K562 (cell line): ENCODE results near the gene CCR6. TPM values are rescaled to one million over a fixed set of nuclear protein-coding genes. Genes with fewer than 3 reads are reported as not detected.

Experiments
- CCAR2 ChIP-seq: fragments of 200-400 bp; formaldehyde crosslinking; IDR thresholded peaks from 2 replicates; pipeline ENCODE4 v1.6.1; 2017; ENCODE audit warnings: mild to moderate bottlenecking, low read depth, low read length
- CREBBP ChIP-seq: IDR thresholded peaks from one replicate; pipeline ENCODE4 v1.6.1; 2012; ENCODE audit warnings: low read depth, mild to moderate bottlenecking, control low read depth, inconsistent platforms, low read length
- FOXM1 ChIP-seq, 2 experiments: fragments of 450-650 bp in 1 of 2; sonication (generic) in 1 of 2; formaldehyde crosslinking in 1 of 2; IDR thresholded peaks; 2 replicates each; pipeline versions ENCODE4 v1.6.1 to v1.9.0; 2017 to 2022; ENCODE audit warnings: low read depth in 2 of 2, mild to moderate bottlenecking in 2 of 2, missing genetic modification reagents in 1 of 2, moderate library complexity in 1 of 2
- GATAD2B ChIP-seq: fragments of 450-650 bp; IDR thresholded peaks from 2 replicates; pipeline ENCODE4 v1.6.1; 2017; ENCODE audit warnings: mild to moderate bottlenecking, borderline replicate concordance
- KLF13 ChIP-seq: fragments of 450-650 bp; IDR thresholded peaks from 2 replicates; pipeline ENCODE4 v1.6.1; 2016; ENCODE audit warnings: missing genetic modification characterization, low read depth, mild to moderate bottlenecking, missing compliant biosample characterization, moderate library complexity, borderline replicate concordance
- MAFK ChIP-seq: IDR thresholded peaks from 2 replicates; pipeline ENCODE4 v1.6.1; 2011; ENCODE audit warnings: low read length, improper control_type of control experiment
- SNIP1 ChIP-seq: fragments of 450-650 bp; IDR thresholded peaks from 2 replicates; pipeline ENCODE4 v1.7.1; 2017; ENCODE audit warnings: low read depth, mild to moderate bottlenecking
- ZNF175 ChIP-seq: fragments of 200-800 bp; sonication (Bioruptor generic); IDR thresholded peaks from 2 replicates; pipeline ENCODE4 v1.6.1; 2016; ENCODE audit warnings: low read depth, mild to moderate bottlenecking, missing genetic modification characterization, missing compliant biosample characterization
- ZNF436 ChIP-seq: fragments of 250-450, 450-650 bp; sonication (Bioruptor Pico); formaldehyde crosslinking; IDR thresholded peaks from 2 replicates; pipeline ENCODE4 v1.7.0; 2020; ENCODE audit warnings: mild to moderate bottlenecking
- ZNF76 ChIP-seq: fragments of 250-450 bp; sonication (Bioruptor Pico); IDR thresholded peaks from 2 replicates; pipeline ENCODE4 v1.4.0; 2020; ENCODE audit warnings: mild to moderate bottlenecking, moderate library complexity, borderline replicate concordance
- ZNF830 ChIP-seq: fragments of 250-450 bp; sonication (Bioruptor Pico); IDR thresholded peaks from 2 replicates; pipeline ENCODE4 v1.5.0; 2021; ENCODE audit warnings: mild to moderate bottlenecking
- polyA plus RNA-seq, 8 experiments: library from polyadenylated mRNA; depleted of rRNA in 4 of 8; stranded (reverse) in 5 of 8; unstranded in 3 of 8; fragments of >200 nt; fragmentation: Nextera tagmentation in 2 of 8; fragmentation: Illumina TruSeq in 1 of 8; extraction: Ambion mirVana in 2 of 8; extraction: Trizol in 1 of 8; gene quantifications; 2 replicates each; pipeline versions ENCODE4 v1.2.1 to v1.2.3, GENCODE V29; 2011 to 2014; ENCODE audit warnings: inconsistent platforms in 1 of 8, missing spikeins in 1 of 8
- total RNA-seq, 7 experiments: library from RNA; depleted of rRNA in 6 of 7; stranded (reverse); fragments of >200 nt in 6 of 7; fragmentation: Illumina TruSeq in 2 of 7; extraction: Trizol in 2 of 7; gene quantifications; 2 replicates each; pipeline versions ENCODE4 v1.2.1 to v1.2.3, GENCODE V29; 2011 to 2021; ENCODE audit warnings: low replicate concordance in 1 of 7
- TF ChIP-seq, protein P1 (sequence below): sonication (generic); formaldehyde crosslinking; IDR thresholded peaks from 2 replicates; pipeline ENCODE4 v1.8.0; 2022; ENCODE audit warnings: missing genetic modification reagents, mild to moderate bottlenecking, borderline replicate concordance
- TF ChIP-seq, protein P2 (sequence below): sonication (generic); formaldehyde crosslinking; IDR thresholded peaks from 2 replicates; pipeline ENCODE4 v1.8.0; 2022; ENCODE audit warnings: mild to moderate bottlenecking, missing genetic modification reagents, borderline replicate concordance
- TF ChIP-seq, protein P3 (sequence below), 2 experiments: fragments of 200-800 bp in 1 of 2; sonication (Bioruptor generic) in 1 of 2; sonication (generic) in 1 of 2; formaldehyde crosslinking in 1 of 2; IDR thresholded peaks in 1 of 2; conservative IDR thresholded peaks in 1 of 2; 2 replicates each; pipeline versions ENCODE4 v1.5.0 to v1.6.1; 2016 to 2020; ENCODE audit warnings: missing compliant biosample characterization in 1 of 2, missing genetic modification characterization in 1 of 2, missing genetic modification reagents in 1 of 2
- TF ChIP-seq, protein P4 (sequence below): fragments of 250-450 bp; sonication (Bioruptor Pico); IDR thresholded peaks from 2 replicates; pipeline ENCODE4 v1.5.0; 2020; ENCODE audit warnings: mild to moderate bottlenecking
- TF ChIP-seq, protein P5 (sequence below): fragments of 250-450 bp; sonication (Bioruptor Pico); IDR thresholded peaks from 2 replicates; pipeline ENCODE4 v1.4.0; 2020; ENCODE audit warnings: mild to moderate bottlenecking, moderate library complexity

CCR6 gene
- total and polyA plus RNA-seq, 9 of the 15 experiments (the other 6 are each of a cell fraction or from before 2014, with no cell fraction given) = not detected

DNA sequence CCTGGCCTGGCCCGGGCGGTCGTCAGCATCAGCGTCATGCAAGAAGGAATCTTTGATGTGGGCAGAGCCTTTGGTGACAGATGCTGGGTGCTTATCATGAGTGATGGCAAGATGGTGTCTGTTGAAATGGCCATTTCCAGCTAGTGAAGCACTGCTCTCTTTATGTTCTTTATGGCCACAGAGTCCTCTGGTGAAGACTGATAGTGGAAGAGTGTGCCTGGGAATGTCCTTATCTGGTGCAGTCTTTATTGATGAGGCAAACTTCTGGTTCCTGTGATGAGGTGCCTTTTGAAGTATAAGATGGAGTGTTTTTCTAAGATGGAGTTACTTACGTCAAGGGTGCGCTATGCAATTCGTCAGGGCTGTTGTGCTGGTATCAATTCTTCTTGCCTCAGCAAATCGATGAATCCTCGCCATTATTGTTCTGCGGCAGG is 22.6 kb upstream of the CCR6 start (continued):
- TF ChIP-seq, protein P1, sequence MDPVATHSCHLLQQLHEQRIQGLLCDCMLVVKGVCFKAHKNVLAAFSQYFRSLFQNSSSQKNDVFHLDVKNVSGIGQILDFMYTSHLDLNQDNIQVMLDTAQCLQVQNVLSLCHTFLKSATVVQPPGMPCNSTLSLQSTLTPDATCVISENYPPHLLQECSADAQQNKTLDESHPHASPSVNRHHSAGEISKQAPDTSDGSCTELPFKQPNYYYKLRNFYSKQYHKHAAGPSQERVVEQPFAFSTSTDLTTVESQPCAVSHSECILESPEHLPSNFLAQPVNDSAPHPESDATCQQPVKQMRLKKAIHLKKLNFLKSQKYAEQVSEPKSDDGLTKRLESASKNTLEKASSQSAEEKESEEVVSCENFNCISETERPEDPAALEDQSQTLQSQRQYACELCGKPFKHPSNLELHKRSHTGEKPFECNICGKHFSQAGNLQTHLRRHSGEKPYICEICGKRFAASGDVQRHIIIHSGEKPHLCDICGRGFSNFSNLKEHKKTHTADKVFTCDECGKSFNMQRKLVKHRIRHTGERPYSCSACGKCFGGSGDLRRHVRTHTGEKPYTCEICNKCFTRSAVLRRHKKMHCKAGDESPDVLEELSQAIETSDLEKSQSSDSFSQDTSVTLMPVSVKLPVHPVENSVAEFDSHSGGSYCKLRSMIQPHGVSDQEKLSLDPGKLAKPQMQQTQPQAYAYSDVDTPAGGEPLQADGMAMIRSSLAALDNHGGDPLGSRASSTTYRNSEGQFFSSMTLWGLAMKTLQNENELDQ = no peak
- TF ChIP-seq ZNF175 (CRISPR knock-in tag) = peak; percentile 96
- peak; percentile 65 for TF ChIP-seq FOXM1 (IDR thresholded peaks at IDR 0.05; ENCODE audit: low read depth)
- TF ChIP-seq FOXM1 (CRISPR knock-in tag; IDR thresholded peaks at IDR 0.05; ENCODE audit: low read depth) = no peak
- no peak for TF ChIP-seq MAFK
- TF ChIP-seq, protein P2, sequence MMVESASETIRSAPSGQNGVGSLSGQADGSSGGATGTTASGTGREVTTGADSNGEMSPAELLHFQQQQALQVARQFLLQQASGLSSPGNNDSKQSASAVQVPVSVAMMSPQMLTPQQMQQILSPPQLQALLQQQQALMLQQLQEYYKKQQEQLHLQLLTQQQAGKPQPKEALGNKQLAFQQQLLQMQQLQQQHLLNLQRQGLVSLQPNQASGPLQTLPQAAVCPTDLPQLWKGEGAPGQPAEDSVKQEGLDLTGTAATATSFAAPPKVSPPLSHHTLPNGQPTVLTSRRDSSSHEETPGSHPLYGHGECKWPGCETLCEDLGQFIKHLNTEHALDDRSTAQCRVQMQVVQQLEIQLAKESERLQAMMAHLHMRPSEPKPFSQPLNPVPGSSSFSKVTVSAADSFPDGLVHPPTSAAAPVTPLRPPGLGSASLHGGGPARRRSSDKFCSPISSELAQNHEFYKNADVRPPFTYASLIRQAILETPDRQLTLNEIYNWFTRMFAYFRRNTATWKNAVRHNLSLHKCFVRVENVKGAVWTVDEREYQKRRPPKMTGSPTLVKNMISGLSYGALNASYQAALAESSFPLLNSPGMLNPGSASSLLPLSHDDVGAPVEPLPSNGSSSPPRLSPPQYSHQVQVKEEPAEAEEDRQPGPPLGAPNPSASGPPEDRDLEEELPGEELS (CRISPR knock-in tag) = no peak
- TF ChIP-seq CREBBP = no peak
- no peak for TF ChIP-seq ZNF830
- TF ChIP-seq GATAD2B = no peak
- TF ChIP-seq, protein P3, sequence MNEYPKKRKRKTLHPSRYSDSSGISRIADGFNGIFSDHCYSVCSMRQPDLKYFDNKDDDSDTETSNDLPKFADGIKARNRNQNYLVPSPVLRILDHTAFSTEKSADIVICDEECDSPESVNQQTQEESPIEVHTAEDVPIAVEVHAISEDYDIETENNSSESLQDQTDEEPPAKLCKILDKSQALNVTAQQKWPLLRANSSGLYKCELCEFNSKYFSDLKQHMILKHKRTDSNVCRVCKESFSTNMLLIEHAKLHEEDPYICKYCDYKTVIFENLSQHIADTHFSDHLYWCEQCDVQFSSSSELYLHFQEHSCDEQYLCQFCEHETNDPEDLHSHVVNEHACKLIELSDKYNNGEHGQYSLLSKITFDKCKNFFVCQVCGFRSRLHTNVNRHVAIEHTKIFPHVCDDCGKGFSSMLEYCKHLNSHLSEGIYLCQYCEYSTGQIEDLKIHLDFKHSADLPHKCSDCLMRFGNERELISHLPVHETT (CRISPR knock-in tag; conservative IDR thresholded peaks at IDR 0.05 in 1 of 2, IDR thresholded peaks at IDR 0.05 in 1 of 2) = peak in 1 of 2 experiments; percentile 71; a peak in 1 of 4 replicates
- TF ChIP-seq CCAR2 = no peak
- TF ChIP-seq SNIP1 = no peak
- TF ChIP-seq ZNF76 (CRISPR knock-in tag) = no peak
- no peak for TF ChIP-seq ZNF436 (CRISPR knock-in tag)
- TF ChIP-seq, protein P4, sequence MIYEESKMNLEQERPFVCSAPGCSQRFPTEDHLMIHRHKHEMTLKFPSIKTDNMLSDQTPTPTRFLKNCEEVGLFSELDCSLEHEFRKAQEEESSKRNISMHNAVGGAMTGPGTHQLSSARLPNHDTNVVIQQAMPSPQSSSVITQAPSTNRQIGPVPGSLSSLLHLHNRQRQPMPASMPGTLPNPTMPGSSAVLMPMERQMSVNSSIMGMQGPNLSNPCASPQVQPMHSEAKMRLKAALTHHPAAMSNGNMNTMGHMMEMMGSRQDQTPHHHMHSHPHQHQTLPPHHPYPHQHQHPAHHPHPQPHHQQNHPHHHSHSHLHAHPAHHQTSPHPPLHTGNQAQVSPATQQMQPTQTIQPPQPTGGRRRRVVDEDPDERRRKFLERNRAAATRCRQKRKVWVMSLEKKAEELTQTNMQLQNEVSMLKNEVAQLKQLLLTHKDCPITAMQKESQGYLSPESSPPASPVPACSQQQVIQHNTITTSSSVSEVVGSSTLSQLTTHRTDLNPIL = no peak
- no peak for TF ChIP-seq KLF13 (tag)
- TF ChIP-seq, protein P5, sequence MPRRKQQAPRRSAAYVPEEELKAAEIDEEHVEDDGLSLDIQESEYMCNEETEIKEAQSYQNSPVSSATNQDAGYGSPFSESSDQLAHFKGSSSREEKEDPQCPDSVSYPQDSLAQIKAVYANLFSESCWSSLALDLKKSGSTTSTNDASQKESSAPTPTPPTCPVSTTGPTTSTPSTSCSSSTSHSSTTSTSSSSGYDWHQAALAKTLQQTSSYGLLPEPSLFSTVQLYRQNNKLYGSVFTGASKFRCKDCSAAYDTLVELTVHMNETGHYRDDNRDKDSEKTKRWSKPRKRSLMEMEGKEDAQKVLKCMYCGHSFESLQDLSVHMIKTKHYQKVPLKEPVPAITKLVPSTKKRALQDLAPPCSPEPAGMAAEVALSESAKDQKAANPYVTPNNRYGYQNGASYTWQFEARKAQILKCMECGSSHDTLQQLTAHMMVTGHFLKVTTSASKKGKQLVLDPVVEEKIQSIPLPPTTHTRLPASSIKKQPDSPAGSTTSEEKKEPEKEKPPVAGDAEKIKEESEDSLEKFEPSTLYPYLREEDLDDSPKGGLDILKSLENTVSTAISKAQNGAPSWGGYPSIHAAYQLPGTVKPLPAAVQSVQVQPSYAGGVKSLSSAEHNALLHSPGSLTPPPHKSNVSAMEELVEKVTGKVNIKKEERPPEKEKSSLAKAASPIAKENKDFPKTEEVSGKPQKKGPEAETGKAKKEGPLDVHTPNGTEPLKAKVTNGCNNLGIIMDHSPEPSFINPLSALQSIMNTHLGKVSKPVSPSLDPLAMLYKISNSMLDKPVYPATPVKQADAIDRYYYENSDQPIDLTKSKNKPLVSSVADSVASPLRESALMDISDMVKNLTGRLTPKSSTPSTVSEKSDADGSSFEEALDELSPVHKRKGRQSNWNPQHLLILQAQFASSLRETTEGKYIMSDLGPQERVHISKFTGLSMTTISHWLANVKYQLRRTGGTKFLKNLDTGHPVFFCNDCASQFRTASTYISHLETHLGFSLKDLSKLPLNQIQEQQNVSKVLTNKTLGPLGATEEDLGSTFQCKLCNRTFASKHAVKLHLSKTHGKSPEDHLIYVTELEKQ (CRISPR knock-in tag) = no peak
